C4-2B (cell line): ENCODE measurements around the gene GRHL3.

ENCODE experiments used
- H3K27ac ChIP-seq: fragments of 450-650 bp; 2 replicates; pipeline ENCODE4 v1.5.1; 2017
- ZFX ChIP-seq: fragments of 450-650 bp; IDR thresholded peaks from 2 replicates; pipeline ENCODE4 v1.6.1; 2017
- TF ChIP-seq, protein P1 (sequence below): fragments of 450-650 bp; conservative IDR thresholded peaks from 2 replicates; pipeline ENCODE4 v1.5.1; 2017; ENCODE audit warnings: mild to moderate bottlenecking

GRHL3 gene

DNA sequence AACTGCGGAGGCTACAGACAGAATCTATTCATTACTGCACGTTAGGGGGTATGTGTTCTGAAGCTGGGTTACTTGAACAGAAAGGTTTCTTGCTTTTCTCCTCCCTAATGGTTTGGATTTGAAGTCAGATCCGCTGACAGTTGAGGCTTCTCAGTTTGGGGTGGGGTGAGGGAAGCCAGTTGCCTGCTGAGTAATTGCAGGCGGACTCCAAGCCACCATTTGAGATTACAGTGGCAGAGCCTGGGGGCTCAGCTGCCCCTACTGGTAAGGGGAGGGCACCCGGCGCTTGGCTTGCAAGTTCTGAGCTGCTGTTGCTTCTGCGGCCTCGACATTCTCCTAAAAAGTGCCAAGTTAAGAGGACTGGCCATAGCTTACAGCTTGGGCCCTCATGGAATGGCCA lies 2.0 kb downstream of the GRHL3 start:
- no peak overlapping the region for H3K27ac ChIP-seq

DNA sequence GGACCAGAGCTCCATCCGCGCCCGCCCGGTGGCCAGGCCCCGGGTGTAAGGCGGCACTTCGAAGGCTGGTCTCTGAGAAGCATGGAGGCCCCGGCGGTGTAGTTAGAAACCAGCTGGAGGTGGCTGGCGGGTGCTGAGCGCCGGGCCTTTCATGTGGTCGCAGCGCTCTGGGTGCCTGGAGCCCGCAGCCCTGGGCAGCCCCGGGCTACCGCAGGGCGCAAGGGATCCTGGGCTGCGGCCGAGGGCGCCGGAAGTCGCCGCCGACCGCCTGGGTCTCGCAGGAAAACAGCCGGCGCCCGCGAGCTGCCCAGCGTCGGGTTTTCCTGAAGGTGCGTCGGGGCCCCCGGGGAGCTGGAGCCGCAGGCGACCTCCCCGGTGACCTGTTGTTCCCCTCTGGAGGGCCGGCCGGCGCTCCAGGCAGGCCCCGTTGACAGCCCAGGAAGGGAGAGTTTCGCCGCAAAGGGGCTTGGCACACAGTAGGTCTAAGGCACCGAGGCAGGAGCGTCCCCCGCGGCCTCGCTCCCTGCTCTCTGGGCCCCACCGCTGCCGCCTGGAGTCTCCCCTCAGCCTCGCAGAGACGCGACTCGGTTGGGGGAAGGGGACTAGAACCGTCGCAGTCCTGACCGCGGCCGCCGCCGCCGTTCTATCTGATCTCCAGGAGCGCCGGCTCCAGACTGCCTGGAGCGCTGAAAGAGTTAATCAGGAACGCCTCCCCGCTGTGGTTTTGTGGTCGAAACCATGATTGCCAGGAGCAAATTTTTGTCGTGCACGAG lies 2.7 kb downstream of the GRHL3 start:
- TF ChIP-seq, protein P1, sequence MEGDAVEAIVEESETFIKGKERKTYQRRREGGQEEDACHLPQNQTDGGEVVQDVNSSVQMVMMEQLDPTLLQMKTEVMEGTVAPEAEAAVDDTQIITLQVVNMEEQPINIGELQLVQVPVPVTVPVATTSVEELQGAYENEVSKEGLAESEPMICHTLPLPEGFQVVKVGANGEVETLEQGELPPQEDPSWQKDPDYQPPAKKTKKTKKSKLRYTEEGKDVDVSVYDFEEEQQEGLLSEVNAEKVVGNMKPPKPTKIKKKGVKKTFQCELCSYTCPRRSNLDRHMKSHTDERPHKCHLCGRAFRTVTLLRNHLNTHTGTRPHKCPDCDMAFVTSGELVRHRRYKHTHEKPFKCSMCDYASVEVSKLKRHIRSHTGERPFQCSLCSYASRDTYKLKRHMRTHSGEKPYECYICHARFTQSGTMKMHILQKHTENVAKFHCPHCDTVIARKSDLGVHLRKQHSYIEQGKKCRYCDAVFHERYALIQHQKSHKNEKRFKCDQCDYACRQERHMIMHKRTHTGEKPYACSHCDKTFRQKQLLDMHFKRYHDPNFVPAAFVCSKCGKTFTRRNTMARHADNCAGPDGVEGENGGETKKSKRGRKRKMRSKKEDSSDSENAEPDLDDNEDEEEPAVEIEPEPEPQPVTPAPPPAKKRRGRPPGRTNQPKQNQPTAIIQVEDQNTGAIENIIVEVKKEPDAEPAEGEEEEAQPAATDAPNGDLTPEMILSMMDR = no peak
- TF ChIP-seq ZFX = no peak
- no peak overlapping the region for H3K27ac ChIP-seq

More for the DNA sequence above, 2.0 kb downstream of the GRHL3 start:
- TF ChIP-seq, protein P1 = no peak
- no peak for TF ChIP-seq ZFX

DNA sequence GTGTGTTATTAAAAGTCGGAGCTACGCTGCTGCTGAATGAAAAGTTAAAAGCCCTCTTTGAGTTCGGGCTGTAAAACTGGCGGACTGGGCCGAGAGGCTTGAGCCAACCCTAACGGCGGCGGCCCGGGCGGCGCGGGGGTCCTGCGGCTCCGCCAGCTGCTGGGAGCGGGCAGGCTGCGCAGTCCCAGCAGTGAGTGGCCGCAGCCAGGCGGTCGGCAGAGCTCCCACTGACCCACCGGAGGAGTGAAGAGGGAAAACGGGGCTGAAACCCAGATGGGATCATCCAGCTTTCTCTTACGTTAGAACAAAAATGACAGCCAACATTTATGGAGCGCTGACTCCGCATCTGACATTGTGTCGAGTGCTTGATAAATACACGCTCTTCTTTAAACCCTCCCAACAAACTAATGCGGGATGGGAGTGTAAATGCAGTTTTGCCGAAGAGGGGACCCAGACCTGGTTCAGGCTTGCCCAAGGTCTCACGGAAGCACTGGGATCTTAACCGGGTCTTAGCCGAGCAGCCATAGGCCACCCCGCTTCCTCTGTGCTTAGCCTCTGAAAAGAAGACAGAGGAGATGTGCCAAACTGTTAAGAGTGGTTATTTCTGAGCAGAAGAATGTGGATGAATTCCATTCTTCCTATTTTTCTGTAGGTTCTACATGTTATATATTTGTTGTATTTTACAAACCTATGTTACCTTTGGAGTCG lies 3.5 kb downstream of the GRHL3 start:
- no peak for TF ChIP-seq ZFX
- TF ChIP-seq, protein P1 = no peak
- H3K27ac ChIP-seq = no peak overlapping the region

DNA sequence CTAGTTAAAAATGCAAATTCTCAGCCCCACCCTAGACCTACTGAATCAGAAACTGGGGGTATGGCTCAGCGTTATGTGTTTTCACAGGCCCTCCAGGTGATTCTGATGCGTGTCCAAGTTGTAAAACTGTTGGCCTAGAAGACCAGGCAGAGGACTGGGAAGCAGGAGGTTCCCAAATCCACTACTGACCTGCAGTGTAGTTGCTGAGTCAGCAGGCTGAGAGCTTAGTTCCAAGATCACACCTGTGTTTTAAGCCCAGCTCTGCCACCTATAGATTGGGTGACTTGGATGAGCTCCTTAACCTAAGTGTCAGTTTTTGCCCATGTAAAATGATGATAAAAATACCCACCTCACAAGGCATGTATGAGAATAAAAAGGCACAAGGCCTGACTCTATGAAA lies 4.1 kb downstream of the GRHL3 start:
- TF ChIP-seq, protein P1 = no peak
- TF ChIP-seq ZFX = no peak
- H3K27ac ChIP-seq = no peak overlapping the region

DNA sequence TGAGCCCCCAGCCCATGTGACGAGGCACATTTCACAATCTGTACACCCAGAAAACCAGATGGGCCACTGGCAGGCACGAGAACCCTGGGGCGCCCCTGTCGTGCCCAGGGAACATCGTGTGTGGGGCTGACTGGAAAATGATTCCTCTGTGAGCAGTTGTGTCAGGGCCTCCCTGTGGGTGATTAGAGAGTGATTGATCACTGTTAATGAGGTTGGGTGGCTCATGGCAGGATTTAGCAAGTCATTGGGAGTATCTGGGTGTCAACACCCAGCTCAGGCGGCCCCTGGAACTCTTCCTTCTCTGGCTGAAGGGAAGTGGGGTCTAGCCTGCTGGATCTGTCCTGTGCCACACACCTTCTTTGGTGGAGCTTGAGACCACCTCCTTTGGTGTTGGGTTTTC lies 5.7 kb downstream of the GRHL3 start:
- TF ChIP-seq, protein P1 = no peak
- TF ChIP-seq ZFX = no peak
- no peak overlapping the region for H3K27ac ChIP-seq

DNA sequence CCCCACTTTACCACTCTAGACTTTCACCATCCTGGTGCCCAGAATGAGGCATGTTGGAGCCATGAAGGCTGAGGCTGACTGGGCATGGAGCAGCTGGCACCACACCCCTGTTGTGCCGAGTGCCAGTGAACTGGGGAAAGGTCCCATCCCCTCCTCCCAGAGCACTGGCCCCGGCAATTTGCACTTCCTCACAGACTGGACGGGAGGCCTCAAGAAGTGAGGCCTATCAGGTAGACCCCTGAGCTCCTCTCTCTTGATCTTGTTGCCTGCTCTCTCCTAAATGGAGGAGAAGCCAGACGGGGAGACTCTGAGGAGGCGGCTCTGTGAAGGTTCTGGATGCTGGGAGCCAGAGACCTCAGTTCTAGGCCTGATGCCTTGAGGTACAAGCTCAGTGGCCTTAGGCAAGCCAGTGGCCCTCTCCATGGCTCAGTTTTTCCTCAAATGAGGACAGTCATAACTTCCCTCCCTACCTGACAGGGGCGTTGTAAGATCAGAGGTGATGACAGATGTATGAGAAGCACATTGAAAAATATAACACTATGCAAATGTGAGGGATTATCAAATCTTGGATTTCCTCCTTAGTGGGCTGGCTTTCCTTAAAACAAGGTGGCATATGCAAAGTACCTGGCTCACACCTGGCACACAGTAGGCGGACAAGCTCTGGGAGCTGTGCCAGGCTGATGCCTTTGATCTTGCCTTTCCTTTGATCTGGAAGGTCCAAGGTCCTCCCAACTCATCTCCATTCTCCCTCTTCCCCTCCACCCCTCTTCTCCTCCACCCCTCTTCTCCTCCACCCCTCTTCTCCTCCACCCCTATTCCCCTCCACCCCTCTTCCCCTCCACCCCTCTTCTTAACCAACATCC lies 6.7 kb downstream of the GRHL3 start:
- H3K27ac ChIP-seq = no peak overlapping the region
- TF ChIP-seq, protein P1 = no peak
- TF ChIP-seq ZFX = no peak
